Brain pericyte (primary cell): ENCODE measurements around the gene TMEM252.

Experiments used
- DNase-seq: peaks from one replicate; pipeline ENCODE4 v3.0.0-alpha.2; 2012; ENCODE audit warnings: low read depth, low spot score

TMEM252 gene

DNA sequence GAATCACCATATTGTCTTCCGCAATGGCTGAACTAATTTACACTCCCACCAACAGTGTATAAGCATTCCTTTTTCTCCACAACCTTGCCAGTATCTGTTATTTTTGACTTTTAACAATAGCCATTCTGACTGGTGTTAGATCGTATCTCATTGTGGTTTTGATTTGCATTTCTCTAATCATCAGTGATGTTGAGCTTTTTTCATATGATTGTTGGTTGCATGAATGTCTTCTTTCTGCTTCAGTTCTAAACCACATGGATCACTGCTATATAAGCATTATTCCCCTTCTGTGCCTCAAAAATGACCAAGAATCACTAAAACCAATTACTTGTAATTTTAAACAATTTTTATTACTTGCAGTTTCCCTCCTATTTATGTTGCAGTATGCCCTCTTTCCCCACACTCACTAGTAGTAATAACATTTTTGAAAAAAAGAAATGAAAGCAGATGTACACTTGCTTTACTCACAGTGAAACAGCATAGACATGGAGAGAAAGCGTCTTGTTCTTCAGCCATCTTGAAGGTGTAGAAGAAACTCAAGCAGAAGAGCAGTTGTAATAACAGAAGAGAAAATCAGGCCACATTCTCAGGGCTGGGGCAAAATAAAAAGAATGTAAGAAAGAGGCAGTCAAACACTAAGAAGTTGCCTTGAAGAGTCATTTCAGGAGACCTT lies 4.5 kb upstream of the TMEM252 start:
- no peak for DNase-seq

DNA sequence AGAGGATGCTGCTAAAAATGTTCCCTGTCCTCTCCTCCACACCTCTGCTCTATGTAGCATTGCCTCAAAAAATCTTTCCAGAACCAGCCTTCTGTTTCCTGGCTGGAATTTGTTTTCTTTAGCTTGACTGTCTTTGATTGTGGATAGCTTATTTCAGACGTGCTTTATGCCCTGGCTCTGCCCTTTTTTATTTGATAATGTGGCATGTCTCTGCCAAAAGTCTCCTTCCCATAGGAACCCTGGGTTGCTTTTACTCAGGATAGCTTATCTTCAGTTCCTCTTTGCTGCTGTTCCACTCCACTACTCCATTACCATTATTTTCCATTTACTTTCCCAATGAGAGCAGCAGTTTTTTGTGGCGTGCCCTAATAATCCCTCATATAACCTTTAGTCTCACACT lies 885 bp upstream of the TMEM252 start:
- no peak for DNase-seq

- no peak for DNase-seq
These were observed 2.5 kb downstream of the TMEM252 start for GRCh38 chr9:68538200-68538599.

DNA sequence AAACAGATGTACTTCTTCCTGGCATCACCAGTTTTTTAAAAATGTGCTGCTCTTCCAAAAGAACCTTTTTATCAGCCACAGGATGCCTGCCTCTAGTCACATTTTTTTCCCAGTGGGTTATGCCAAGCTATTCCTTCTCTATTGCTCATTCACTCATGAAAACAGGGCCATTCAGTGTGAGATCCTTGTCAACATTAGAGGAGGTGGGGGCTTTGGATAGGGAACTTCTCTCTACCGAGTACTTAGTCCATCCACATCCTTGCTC lies 3.1 kb downstream of the TMEM252 start:
- DNase-seq: no peak

DNA sequence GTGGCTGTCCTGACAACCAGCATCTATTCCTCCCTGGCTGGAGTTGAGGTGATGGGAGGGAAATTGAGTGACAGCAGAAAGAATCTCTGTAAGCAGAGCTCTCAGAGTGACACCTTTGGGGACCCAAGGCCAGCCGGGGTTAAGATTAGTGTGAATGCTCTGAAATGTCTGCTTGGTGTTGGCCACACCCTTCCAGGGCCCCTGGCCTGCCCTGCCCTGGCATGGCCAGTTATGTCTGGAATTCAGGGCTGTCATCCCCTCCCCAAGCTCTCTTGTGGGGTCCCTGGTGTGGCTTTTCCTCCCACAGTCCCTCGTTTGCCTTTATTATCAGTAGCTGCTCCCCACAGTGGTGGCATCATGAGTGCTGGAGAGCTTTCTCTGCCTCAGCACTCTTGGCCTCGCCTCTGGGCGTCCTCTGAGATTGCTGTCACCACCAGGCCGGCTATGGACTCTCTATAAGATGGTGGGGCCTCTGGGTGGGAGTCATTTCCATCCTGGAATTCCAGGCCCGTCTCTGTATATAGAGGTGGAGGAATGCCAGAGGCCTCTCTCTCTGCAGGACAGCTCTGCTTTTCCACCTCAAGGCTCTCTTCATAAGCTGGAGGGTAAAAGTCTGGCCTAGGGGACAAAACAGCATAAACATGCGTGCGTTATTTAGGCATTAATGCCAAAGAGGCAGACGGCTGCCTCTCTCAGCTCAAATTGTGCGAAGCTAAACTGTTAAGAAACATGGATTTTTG lies 3.6 kb downstream of the TMEM252 start:
- DNase-seq: no peak

GRCh38 chr9:68533678-68534077 lies 7.0 kb downstream of the TMEM252 start:
- DNase-seq: no peak

- DNase-seq: no peak
These were observed 8.6 kb downstream of the TMEM252 start for GRCh38 chr9:68532131-68532530.

GRCh38 chr9:68530618-68531017 lies 10.1 kb downstream of the TMEM252 start:
- no peak for DNase-seq

GRCh38 chr9:68523367-68523936 lies 17.2 kb downstream of the TMEM252 start:
- DNase-seq: no peak

DNA sequence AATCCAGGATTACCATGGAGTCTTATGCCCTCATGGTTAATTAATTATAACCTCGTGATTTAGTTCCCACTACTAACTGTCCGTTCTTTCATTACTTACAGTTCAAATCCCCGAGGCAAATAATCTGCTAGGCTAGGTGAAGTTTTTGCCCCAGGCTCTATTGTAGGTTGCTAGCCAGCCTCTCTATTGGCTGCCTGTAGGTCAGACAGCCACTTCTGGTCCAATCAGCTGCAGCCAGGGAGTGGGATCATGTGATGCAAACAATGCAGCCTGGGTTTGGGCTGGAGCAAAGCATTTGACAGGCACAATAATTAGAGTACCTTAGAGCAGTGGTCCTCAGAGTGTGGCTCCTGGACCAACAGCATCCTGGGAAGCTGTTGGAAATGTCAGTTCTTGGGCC lies 17.7 kb downstream of the TMEM252 start:
- DNase-seq: no peak

- no peak for DNase-seq
These were observed 18.6 kb downstream of the TMEM252 start for GRCh38 chr9:68522131-68522530.

DNA sequence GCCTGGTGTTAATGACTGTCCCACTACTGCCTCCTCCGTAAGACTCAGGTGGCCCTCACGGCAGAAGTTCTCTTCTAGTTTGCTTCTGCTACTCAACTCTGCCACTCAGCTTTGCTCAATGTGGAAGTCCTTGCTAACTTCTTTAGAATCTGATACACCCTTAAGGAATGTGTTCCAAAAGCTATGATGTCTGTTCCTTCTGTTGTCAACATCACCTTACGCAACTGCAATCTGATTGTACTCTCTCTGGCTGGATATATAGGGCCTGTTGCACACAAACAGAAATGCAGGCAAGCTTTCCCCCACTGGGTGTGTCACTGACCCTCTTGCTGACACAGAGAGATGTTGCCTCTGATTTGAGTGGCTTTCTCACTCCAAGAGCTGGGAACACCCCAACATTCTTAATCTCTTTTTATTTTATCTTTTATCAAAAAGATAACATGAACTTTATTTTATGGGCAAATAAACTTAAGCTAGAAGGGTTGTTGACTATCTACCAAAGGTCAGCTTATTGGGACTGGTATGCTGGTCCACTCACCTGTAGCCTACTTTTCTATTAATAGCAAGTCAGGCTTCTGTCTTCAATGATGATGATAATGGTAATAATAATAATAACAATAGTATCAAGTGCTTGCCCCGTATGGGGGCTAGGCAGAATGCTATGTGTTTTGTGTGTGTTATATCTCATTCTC lies 25.2 kb downstream of the TMEM252 start:
- DNase-seq: no peak

DNA sequence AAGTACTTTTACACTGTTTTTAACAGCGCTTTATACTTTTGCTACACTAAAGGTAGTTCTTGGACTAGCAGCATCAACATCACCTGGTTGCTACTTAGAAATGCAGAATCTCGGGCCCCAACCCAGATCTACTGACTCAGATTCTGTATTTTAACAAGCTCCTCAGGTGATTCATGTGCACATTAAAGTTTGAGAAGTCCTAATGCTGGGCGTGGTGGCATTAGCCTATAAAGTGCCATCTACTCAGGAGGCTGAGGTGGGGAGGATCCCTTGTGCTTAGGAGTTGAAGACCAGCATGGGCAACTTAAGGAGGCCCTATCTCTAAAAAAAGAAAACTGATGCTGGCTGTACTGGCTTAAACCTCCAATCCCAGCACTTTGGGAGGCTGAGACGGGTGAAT lies 26.7 kb downstream of the TMEM252 start:
- DNase-seq: no peak

GRCh38 chr9:68513385-68513784 lies 27.3 kb downstream of the TMEM252 start:
- no peak for DNase-seq

DNA sequence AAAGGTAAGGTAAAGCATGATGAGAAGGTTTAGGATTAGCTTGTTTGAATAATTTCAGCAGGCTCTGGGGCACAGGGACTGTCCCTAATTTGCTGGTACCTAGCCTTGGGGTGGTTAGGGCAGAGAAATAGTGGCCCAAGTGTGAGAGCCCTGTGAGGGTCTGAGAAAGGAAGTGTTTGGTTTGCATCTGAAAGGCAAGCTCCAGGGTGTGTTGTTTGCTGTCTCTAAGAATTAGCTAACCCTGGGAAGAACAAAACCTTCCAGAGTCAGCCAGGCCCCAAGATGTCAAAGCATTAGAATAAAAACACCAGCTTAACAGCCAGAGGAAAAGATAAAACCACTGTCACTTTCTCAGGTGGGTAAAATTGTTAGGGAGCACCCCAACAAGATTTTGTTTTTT lies 31.0 kb downstream of the TMEM252 start:
- no peak for DNase-seq

DNA sequence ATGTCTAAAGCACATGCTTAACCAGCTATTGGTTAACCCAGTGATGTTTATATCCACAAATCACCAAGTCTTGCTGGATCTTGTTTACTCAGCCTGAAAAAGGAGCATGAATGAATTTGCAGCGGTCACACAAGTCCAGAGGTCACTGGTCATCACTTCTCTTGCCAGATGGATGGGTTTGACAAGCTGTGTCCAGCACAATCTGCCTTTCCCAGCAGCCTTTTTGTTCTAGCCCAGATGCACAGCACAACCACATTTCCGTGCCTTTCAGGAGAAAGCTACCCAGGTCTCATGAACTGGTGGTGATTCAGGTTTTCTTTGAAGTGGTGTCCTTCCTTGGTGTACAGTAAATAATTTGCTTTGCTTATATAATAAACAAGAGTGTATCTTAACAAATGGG lies 32.1 kb downstream of the TMEM252 start:
- DNase-seq: no peak

DNA sequence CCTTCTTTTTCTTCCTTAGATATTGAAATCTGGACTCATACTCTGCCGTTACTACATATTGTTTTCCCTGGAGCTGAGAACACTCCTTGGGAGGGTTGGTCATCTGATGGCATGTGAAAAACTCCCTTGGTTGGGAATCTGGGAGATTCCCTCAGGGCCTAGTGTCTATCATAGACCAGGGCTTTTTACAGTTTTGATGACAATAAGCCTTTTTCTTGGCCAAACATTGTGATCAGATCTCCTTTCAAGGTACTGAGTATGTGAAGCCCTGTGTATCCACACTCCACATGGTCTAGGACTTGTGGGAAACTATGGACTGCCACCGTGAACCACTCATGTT lies 32.9 kb downstream of the TMEM252 start:
- DNase-seq: no peak

- DNase-seq: no peak
These were observed 33.4 kb downstream of the TMEM252 start for GRCh38 chr9:68507130-68507805.

DNA sequence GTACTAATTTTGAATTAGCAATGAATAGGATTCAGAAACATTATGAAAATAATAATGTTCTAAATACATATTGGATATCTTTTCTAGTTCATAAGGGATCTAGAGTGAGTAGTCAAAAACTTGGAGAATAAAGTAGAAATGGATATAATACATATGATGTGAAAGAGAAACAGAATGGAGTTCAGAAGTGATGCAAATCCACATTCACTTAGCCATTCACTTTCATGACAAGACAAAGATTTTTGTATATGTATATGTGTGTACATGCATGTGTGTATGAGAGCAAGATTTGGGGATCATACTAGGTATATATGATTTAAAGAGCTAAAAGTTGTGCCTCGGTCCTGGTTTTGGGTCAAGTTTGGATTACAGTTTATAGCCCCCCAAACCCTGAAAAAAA lies 34.1 kb downstream of the TMEM252 start:
- DNase-seq: no peak

DNA sequence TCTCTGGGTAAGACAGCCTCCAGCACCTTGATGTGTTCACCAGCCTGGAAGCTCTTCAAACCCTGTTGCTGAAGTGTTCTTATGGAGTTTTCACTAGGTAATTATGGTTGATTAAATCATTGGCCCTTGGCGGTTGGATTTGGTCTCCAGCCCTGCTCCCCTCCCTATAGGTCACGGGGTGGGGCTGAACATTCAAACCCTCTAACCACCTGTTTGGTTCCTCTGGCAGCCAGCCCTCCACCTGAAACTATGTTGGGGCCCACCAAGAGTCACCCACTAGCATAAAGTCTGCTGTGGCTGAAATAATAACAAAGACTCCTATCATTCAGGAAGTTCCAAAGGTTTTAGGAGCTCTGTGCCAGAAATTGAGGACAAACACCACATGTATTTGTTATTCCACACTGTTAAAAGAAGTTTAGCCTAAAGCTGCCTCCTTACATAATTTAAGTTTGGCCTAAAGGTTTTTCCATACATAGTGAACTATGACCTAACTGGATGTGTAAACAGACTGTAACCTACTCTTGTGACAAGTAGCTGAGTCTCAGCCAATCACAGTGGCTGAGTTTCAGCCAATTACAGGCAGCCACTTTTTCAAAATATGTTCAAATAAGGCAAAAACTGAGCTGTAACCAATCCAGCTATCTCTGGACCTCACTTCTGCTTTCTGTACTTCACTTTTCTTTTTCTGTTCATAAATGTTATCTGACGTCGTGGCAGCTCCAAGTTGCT lies 34.8 kb downstream of the TMEM252 start:
- no peak for DNase-seq

- DNase-seq: no peak
These were observed 38.4 kb downstream of the TMEM252 start for GRCh38 chr9:68502279-68502678.
